NAMALWA (cell line): ENCODE data around the gene CEP162.
"Not testable (repeated sequence)": the region's sequence is repeated elsewhere in the genome, so short reads cannot be mapped to it uniquely, and the experiment has no call there.

Experiments
- DNase-seq: peaks from one replicate; pipeline ENCODE4 v3.0.0-alpha.2; 2015; ENCODE audit warnings: low spot score

The CEP162 gene

DNA sequence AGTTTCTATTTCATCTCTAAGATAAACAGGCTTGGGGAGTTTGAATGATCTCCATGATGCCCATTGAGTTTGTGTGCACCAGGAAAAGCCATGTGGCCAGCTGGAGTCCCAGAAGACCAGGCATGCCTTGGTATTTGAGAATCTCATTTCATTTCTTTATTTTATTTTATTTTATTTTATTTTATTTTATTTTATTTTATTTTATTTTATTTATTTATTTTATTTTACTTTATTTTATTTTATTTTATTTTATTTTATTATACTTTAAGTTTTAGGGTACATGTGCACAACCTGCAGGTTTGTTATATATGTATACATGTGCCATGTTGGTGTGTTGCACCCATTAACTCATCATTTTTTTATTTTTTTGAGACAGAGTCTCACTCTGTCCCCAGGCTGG, 142.7 kb downstream of the CEP162 start:
- DNase-seq: not testable (repeated sequence)

DNA sequence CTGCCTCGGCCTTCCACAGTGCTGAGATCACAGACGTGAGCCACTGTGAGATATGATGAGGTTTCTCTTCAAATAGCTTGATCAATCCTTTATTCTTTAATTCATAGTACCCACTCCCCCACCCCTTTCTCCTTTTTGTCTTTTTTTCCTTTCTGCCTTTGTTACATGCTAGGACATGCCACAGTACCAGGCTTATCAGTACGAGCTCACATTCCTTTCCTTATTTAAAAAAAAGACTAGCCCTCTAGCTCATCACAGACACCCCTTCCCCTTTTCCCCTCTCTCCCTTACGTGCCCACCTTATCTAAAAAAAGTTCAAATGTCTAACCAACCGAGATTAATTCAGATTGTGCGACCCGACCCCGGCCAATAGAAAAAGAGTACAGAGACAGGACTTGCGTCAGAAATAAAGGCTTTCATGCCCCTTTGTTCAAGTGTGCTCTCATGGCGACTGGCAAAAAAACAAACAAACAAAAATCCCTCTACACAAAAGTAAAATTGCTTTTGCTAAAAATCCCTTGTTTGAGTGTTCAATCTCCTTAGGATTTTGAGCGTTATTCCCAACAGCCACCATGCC, 144.7 kb downstream of the CEP162 start:
- DNase-seq: no peak

DNA sequence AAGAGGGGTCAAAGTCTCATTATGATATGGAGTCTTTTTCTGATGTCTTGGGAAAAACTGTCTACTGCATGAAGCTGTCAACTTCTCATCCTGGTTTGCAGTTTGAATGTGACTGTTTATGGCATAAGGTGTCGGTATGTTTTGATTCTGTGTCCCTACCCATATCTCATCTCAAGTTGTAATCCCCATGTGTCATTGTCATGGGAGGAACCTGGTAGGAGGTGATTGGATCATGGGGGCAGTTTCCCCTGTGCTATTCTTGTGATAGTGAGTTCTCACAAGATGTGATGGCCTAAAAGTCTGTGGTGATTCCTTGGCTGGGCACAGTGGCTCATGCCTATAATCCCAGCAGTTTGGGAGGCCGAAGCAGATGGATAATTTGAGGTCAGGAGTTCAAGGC, 146.2 kb downstream of the CEP162 start:
- no peak for DNase-seq

DNA sequence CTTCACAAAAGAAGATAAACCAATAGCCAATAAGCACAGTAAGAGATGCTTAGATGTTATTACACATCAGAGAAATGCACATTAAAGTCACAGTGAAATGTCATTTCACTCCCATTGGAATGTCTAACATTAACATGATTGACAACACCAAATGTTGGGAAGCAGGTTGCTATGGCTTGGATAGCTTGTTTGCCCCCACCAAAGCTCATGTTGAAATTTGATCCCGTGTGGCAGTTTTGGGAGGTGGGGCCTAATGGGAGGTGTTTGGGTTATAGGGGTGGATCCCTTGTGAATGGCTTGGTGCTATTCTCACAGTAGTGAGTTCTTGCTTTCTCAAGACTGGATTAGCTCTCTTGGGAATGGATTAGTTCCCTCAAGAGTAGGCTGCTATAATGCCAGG, 149.1 kb downstream of the CEP162 start:
- no peak for DNase-seq

DNA sequence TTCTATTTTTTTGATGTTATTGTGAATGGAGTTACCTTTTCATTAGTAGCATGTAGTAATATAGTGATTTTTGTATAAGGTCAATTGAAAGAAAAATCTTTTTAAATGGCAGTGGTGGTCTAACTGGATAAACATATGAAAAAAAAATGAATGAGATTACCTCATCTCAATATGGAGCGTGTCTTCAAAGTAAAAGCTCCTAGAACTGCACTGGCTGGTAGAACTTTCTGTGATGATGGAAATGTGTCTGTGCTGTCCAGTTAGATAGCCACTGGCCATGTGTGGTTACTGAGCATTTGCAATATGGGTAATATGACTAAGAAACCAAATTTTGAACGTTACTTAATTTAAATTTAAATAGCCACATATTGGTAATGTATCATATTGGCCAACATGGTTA, 149.8 kb downstream of the CEP162 start:
- DNase-seq: no peak

DNA sequence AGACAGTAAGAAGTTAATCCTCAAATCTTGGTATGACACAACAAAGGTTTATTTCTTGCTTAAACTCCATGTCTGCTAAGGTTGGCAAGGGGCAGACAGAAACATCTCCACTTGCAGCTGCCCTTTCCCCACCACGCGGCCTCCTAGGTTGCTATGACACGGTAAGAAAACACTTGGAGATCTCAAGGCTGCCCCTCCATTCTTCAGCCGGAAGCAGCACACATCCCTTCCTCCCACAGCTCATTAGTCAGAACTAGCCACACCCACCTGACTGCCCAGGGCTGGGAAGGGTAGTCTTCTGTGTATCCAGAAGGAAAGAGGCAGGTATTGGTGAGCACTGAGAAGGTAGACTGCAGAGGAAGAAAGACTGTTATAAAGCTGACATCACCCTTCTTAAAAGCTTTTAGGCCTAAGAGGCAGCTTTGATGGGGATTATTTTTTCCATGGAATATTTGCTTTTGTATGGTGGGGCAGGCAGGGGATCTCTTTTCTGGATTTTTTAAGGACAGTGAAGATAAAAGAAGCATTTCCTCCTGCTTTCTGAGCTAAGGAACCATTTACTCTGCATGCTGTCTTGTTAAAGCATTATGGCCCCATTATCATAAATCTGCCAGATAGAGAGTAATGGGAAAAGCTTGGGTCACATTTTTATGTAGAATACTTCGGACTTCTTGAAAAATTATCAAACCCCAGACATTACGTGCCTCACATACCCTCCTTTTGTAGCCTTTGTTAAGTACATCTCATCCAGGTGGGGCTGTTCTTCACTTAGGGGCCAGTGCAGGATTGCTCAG, 152.3 kb downstream of the CEP162 start:
- DNase-seq: no peak
